Panc1 (cell line): ENCODE data around the gene CHAF1B.

ENCODE experiments used
- POLR2AphosphoS5 ChIP-seq: IDR thresholded peaks from 2 replicates; pipeline ENCODE4 v1.6.1; 2012; ENCODE audit warnings: mild to moderate bottlenecking, low read depth, low read length, moderate library complexity
- TF ChIP-seq, protein P1 (sequence below): fragments of 450-650 bp; IDR thresholded peaks from 2 replicates; pipeline ENCODE4 v1.5.1; 2017; ENCODE audit warnings: mild to moderate bottlenecking

DNA sequence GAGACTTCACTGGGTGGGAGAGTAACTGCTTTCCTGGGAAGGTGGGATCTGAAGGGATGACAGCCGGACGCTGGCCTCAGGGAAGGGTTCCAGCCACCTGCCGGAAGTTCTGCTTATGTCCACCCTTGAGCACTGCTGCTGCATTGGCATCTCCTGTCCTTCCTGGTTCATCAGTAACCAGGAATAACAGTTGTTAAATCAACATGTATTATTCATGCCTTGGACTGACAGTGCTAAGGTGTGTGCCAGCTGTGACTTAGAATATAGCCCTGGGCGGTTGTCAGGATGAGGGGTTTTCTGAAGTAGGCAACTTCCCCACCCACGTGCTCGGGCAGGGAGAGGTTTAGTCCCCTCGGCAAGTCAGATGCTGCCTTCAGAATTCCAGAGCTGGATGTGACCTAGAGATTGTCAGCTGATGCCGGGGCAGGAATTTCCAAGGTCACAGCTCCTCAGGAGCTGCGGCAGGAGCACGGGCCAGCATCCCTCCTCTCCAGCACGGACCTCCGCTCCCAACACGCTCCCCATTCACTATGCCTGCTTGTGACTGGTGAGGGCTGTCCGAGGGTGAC is 76.8 kb downstream of the CHAF1B start:
- no peak for TF ChIP-seq POLR2AphosphoS5
- TF ChIP-seq, protein P1, sequence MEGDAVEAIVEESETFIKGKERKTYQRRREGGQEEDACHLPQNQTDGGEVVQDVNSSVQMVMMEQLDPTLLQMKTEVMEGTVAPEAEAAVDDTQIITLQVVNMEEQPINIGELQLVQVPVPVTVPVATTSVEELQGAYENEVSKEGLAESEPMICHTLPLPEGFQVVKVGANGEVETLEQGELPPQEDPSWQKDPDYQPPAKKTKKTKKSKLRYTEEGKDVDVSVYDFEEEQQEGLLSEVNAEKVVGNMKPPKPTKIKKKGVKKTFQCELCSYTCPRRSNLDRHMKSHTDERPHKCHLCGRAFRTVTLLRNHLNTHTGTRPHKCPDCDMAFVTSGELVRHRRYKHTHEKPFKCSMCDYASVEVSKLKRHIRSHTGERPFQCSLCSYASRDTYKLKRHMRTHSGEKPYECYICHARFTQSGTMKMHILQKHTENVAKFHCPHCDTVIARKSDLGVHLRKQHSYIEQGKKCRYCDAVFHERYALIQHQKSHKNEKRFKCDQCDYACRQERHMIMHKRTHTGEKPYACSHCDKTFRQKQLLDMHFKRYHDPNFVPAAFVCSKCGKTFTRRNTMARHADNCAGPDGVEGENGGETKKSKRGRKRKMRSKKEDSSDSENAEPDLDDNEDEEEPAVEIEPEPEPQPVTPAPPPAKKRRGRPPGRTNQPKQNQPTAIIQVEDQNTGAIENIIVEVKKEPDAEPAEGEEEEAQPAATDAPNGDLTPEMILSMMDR, result no peak
